ENCODE results near the gene CYP2J2. TPM values are rescaled to one million over a fixed set of nuclear protein-coding genes. Genes with fewer than 3 reads are reported as not detected.

The CYP2J2 gene
- total RNA-seq, 1 experiment from 2014 or later, result 0.29 TPM

DNA sequence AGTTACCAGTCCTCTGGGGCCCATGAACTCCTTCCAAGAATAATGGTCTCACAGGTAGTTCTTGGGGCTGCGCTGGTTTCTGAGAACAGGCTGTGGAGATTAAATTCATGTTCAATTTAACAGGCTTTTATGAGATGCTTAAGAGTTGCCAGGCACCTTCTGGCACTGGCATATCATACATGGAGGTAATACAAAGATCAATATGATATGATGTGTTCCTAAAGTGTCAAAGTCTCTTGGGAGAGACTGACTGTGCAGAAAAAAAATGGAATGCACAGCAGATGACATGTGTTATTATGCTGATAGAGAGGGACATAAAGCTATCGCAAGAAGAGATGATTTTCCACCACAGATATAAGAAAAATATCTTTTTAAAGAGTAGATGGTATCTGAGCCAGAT lies 6.8 kb downstream of the CYP2J2 start:
- no peak overlapping the region for H3K4me3 ChIP-seq (ENCODE audit: low read depth, low read length)
- H3K27ac Mint-ChIP-seq (ENCODE audit: unreplicated experiment), result no peak overlapping the region
- no peak overlapping the region for H3K4me3 Mint-ChIP-seq (ENCODE audit: unreplicated experiment)
- H3K9me3 Mint-ChIP-seq (ENCODE audit: unreplicated experiment), result peaks cover 7% of the 10 kb centered on the region
- H3K36me3 ChIP-seq (ENCODE audit: control insufficient read depth, insufficient read depth, low read length), result no peaks in the 10 kb centered on the region
- no peaks in the 10 kb centered on the region for H3K4me1 Mint-ChIP-seq (ENCODE audit: low read depth, unreplicated experiment)
- no peaks in the 10 kb centered on the region for H3K9me3 ChIP-seq
- DNase-seq, result no peak
- BruUV-seq (replicated peaks), result no TSS peak
- no peaks in the 10 kb centered on the region for H3K36me3 Mint-ChIP-seq (ENCODE audit: insufficient read depth, unreplicated experiment)
- TF ChIP-seq, protein P1, sequence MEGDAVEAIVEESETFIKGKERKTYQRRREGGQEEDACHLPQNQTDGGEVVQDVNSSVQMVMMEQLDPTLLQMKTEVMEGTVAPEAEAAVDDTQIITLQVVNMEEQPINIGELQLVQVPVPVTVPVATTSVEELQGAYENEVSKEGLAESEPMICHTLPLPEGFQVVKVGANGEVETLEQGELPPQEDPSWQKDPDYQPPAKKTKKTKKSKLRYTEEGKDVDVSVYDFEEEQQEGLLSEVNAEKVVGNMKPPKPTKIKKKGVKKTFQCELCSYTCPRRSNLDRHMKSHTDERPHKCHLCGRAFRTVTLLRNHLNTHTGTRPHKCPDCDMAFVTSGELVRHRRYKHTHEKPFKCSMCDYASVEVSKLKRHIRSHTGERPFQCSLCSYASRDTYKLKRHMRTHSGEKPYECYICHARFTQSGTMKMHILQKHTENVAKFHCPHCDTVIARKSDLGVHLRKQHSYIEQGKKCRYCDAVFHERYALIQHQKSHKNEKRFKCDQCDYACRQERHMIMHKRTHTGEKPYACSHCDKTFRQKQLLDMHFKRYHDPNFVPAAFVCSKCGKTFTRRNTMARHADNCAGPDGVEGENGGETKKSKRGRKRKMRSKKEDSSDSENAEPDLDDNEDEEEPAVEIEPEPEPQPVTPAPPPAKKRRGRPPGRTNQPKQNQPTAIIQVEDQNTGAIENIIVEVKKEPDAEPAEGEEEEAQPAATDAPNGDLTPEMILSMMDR (IDR thresholded peaks at IDR 0.05; ENCODE audit: insufficient read depth in 1 of 2, low read depth in 1 of 2, low read length in 1 of 2, severe bottlenecking in 1 of 2, unreplicated experiment in 1 of 2), result no peak
- ChIA-PET CTCF (no interaction called here), POLR2A (no interaction called here)
- H3K4me1 ChIP-seq, result no peaks in the 10 kb centered on the region
- H3K27me3 Mint-ChIP-seq (ENCODE audit: insufficient read depth, unreplicated experiment), result peaks cover 7% of the 10 kb centered on the region
- no peaks in the 10 kb centered on the region for H3K27me3 ChIP-seq (replicated peaks; ENCODE audit: control insufficient read depth, insufficient read depth, low read length)
- intact Hi-C loops (cut with micrococcal nuclease; ENCODE audit: unreplicated experiment), result no loop called here

DNA sequence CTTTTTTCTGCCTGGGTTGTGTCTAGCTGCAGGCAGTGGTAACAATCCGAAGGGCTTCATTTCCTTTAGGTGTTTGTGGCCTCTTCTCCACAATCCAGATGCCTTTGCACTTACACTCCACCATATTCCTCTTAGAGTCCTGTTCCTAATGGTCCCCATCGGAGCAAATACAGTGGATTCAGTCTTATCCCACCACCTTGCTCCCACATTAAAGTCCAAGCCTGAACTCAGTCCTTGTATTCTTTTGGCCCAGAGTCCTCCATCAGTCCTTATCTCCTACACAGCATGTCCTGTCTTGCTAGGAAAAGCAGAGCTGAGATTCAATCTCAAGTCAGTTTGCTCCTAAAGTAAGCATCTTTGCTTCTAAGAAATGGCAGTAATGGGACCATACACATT lies 8.8 kb downstream of the CYP2J2 start:
- Mint-ChIP-seq H3K27ac (ENCODE audit: unreplicated experiment) (no peak overlapping the region), H3K4me1 (ENCODE audit: low read depth, unreplicated experiment) (no peaks in the 10 kb centered on the region), H3K4me3 (ENCODE audit: unreplicated experiment) (no peak overlapping the region), H3K9me3 (ENCODE audit: unreplicated experiment) (no peaks in the 10 kb centered on the region), H3K27me3 (ENCODE audit: insufficient read depth, unreplicated experiment) (peaks cover 9% of the 10 kb centered on the region), H3K36me3 (ENCODE audit: insufficient read depth, unreplicated experiment) (no peaks in the 10 kb centered on the region)
- Histone ChIP-seq H3K9me3 (no peaks in the 10 kb centered on the region), H3K4me1 (no peaks in the 10 kb centered on the region), H3K4me3 (ENCODE audit: low read depth, low read length) (no peak overlapping the region), H3K36me3 (ENCODE audit: control insufficient read depth, insufficient read depth, low read length) (no peaks in the 10 kb centered on the region), H3K27me3 (replicated peaks; ENCODE audit: control insufficient read depth, insufficient read depth, low read length) (no peaks in the 10 kb centered on the region)
- no TSS peak for BruUV-seq (replicated peaks)
- DNase-seq, result no peak
- ChIA-PET CTCF (no interaction called here), POLR2A (no interaction called here)
- TF ChIP-seq, protein P1 (IDR thresholded peaks at IDR 0.05; ENCODE audit: insufficient read depth in 1 of 2, low read depth in 1 of 2, low read length in 1 of 2, severe bottlenecking in 1 of 2, unreplicated experiment in 1 of 2), result no peak
- intact Hi-C loops (cut with micrococcal nuclease; ENCODE audit: unreplicated experiment), result no loop called here

DNA sequence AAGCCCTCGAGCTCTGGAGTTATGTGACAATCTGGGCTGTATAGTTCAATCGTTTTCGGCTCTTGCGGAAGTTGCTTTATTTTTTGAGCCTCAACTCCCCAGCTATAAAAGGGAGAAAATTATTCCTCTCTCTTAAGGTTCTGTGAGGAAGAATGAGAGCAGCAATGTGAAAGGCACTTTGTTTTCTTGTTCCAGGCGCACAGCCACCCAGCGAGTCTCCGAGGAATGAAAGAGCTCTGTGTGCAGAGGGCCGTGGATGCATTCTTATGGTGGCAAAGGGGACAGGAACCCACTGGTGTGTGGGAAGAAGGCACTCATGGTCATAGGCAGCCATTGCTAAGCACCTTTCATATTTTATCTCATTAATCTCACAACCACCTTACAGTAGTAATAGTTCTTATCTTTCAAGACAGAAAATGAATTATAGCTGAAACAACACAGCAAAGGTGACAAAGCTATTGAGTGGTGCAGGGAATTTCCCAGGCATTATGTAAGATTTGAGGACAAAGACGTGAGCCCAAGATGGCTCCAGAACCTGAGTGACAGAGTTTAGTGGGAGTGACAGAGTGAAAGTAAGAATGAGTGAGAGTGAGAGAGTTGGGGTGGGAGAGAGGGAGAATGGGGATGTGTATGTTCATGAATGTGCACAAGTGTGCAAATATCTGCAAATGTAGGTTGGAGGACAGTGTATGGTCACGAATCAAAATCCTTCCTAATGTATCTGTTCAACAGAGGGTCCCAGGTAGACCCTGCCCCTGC lies 9.4 kb downstream of the CYP2J2 start:
- Mint-ChIP-seq H3K27ac (ENCODE audit: unreplicated experiment) (no peak overlapping the region), H3K9me3 (ENCODE audit: unreplicated experiment) (no peaks in the 10 kb centered on the region), H3K4me1 (ENCODE audit: low read depth, unreplicated experiment) (no peaks in the 10 kb centered on the region), H3K4me3 (ENCODE audit: unreplicated experiment) (no peak overlapping the region), H3K36me3 (ENCODE audit: insufficient read depth, unreplicated experiment) (no peaks in the 10 kb centered on the region), H3K27me3 (ENCODE audit: insufficient read depth, unreplicated experiment) (peaks cover 9% of the 10 kb centered on the region)
- Histone ChIP-seq H3K36me3 (ENCODE audit: control insufficient read depth, insufficient read depth, low read length) (no peaks in the 10 kb centered on the region), H3K4me3 (ENCODE audit: low read depth, low read length) (no peak overlapping the region), H3K27me3 (replicated peaks; ENCODE audit: control insufficient read depth, insufficient read depth, low read length) (no peaks in the 10 kb centered on the region), H3K4me1 (no peaks in the 10 kb centered on the region), H3K9me3 (no peaks in the 10 kb centered on the region)
- TF ChIP-seq, protein P1 (IDR thresholded peaks at IDR 0.05; ENCODE audit: insufficient read depth in 1 of 2, low read depth in 1 of 2, low read length in 1 of 2, severe bottlenecking in 1 of 2, unreplicated experiment in 1 of 2), result no peak
- no peak for DNase-seq
- intact Hi-C loops (cut with micrococcal nuclease; ENCODE audit: unreplicated experiment), result no loop called here
- ChIA-PET CTCF (no interaction called here), POLR2A (no interaction called here)
- BruUV-seq (replicated peaks), result no TSS peak

All from Caco-2 (cell line).